H1 (cell line): ENCODE measurements around the gene CBLC.

ENCODE experiments used
- JUND ChIP-seq: IDR thresholded peaks from 2 replicates; pipeline ENCODE4 v1.6.1; 2011; ENCODE audit warnings: mild to moderate bottlenecking, improper control_type of control experiment, low read length
- KDM1A ChIP-seq: fragments of 200-600, 300-600 bp; sonication (generic); IDR thresholded peaks from 2 replicates; pipeline ENCODE4 v1.7.1; 2016; ENCODE audit warnings: mild to moderate bottlenecking, low read length, borderline replicate concordance
- SRF ChIP-seq: IDR thresholded peaks from 2 replicates; pipeline ENCODE4 v1.6.1; 2011; ENCODE audit warnings: mild to moderate bottlenecking, low read depth, low read length, moderate library complexity

DNA sequence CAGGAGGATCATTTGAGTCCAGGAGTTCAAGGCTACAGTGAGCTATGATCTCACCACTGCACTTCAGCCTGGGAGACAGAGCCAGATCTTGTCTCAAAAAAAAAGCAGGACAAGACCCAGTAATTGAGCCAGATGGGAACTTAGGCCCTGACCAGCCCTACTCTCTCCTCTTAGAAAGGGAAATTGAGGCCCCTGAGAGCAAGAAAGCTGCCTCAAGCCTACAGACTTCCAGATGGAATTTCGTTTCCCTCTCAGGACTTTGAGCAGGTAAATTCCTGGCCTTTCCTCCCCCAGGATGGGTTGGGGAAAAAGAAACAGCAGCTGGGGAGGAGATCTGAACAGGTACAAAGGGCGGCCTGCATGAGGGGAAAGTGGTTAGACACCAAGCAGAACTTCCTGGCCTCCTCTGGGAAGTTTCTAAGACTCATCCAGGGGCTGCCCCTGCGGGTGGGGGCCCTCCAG lies 32.8 kb upstream of the CBLC start:
- no peak for TF ChIP-seq SRF
- TF ChIP-seq KDM1A, result peak; percentile 86; the same call in 1 of the 2 replicates
- TF ChIP-seq JUND, result no peak
